ENCODE results near the gene PLOD1.

DNA sequence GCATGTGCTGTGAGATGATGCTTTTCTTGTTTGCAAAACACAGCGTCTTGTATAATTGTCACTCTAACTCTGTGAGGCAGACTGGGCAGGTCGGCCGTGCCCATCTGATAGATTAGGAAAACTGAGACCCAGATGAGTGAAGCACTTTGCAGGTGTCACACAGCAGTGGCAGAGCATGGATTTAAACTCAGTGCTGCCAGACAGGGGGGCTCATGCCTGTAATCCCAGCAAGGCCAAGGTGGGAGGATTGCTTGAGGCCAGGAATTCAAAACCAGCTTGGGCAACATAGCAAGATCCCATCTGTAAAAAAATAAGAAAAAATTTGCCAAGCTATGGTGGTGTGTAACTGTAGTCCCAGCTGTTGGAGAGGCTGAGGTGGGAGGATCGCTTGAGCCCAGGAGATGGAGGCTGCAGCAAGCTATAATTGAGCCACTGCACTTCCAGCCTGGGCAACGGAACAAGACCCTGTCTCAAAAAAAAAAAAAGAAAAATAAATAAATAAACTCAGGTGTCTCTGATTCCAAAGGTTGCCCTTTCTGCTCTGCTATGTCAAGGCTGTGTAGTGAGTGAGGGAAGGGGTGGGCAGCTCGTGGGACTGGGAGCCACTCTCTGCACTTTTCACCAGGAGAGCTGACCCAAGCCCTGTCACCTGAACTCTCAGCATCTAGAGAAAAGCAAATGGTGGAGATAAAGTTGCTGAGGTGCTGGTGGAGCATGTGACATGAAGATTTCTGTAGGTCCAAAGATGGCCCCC lies 42.9 kb upstream of the PLOD1 start:
- TF ChIP-seq EZH2 (IDR thresholded peaks at IDR 0.05; ENCODE audit: low read depth) = no peak
- TF ChIP-seq, protein P1, sequence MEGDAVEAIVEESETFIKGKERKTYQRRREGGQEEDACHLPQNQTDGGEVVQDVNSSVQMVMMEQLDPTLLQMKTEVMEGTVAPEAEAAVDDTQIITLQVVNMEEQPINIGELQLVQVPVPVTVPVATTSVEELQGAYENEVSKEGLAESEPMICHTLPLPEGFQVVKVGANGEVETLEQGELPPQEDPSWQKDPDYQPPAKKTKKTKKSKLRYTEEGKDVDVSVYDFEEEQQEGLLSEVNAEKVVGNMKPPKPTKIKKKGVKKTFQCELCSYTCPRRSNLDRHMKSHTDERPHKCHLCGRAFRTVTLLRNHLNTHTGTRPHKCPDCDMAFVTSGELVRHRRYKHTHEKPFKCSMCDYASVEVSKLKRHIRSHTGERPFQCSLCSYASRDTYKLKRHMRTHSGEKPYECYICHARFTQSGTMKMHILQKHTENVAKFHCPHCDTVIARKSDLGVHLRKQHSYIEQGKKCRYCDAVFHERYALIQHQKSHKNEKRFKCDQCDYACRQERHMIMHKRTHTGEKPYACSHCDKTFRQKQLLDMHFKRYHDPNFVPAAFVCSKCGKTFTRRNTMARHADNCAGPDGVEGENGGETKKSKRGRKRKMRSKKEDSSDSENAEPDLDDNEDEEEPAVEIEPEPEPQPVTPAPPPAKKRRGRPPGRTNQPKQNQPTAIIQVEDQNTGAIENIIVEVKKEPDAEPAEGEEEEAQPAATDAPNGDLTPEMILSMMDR (conservative IDR thresholded peaks at IDR 0.05) = no peak
